ENCODE results near the gene CHAC1. TPM values are rescaled to one million over a fixed set of nuclear protein-coding genes. Genes with fewer than 3 reads are reported as not detected.

Gene CHAC1
- total RNA-seq, 1 experiment from 2014 or later: 11.6 TPM

GRCh38 chr15:40985541-40986330, 32.5 kb downstream of the CHAC1 start:
- Histone ChIP-seq H3K36me3 (ENCODE audit: insufficient read depth, low read length, poor library complexity, severe bottlenecking) (peaks cover 73% of the 10 kb centered on the region), H3K27me3 (replicated peaks; ENCODE audit: insufficient read depth, low read depth, low read length, poor library complexity) (no peaks in the 10 kb centered on the region), H3K4me3 (ENCODE audit: low read depth, low read length, poor library complexity, severe bottlenecking) (no peak overlapping the region), H3K9me3 (ENCODE audit: low read depth, low read length, poor library complexity, severe bottlenecking) (no peaks in the 10 kb centered on the region), H3K27ac (ENCODE audit: low read depth, low read length, poor library complexity, severe bottlenecking) (no peak overlapping the region), H3K4me1 (ENCODE audit: insufficient read depth, low read length, poor library complexity, severe bottlenecking) (peaks cover 1% of the 10 kb centered on the region)
- CTCF ChIA-PET: interaction anchor here (0.7 kb wide), 1 partner anchor 31 kb away, joined by 6 read pairs; no protein-coding TSS in a partner anchor
- intact Hi-C loops (cut with micrococcal nuclease; ENCODE audit: unreplicated experiment): no loop called here
- TF ChIP-seq CTCF (conservative IDR thresholded peaks at IDR 0.05; ENCODE audit: low read depth, low read length) (no peak), EZH2 (IDR thresholded peaks at IDR 0.05; ENCODE audit: borderline replicate concordance, low read depth, low read length, poor library complexity, severe bottlenecking) (no peak)
- no peak for DNase-seq (ENCODE audit: low spot score)
- POLR2A ChIA-PET (ENCODE audit: low non-redundant PET): no interaction called here
- BruUV-seq (replicated peaks): no TSS peak

GRCh38 chr15:40986820-40987219, 33.5 kb downstream of the CHAC1 start:
- H3K27ac ChIP-seq (ENCODE audit: low read depth, low read length, poor library complexity, severe bottlenecking): no peak overlapping the region
- peaks cover 62% of the 10 kb centered on the region for H3K36me3 ChIP-seq (ENCODE audit: insufficient read depth, low read length, poor library complexity, severe bottlenecking)
- intact Hi-C loops (cut with micrococcal nuclease; ENCODE audit: unreplicated experiment): no loop called here
- no TSS peak for BruUV-seq (replicated peaks)
- no peaks in the 10 kb centered on the region for H3K27me3 ChIP-seq (replicated peaks; ENCODE audit: insufficient read depth, low read depth, low read length, poor library complexity)
- TF ChIP-seq EZH2 (IDR thresholded peaks at IDR 0.05; ENCODE audit: borderline replicate concordance, low read depth, low read length, poor library complexity, severe bottlenecking) (no peak), CTCF (conservative IDR thresholded peaks at IDR 0.05; ENCODE audit: low read depth, low read length) (no peak)
- DNase-seq (ENCODE audit: low spot score): no peak
- ChIA-PET POLR2A (ENCODE audit: low non-redundant PET) (no interaction called here), CTCF (interaction anchor here (0.7 kb wide), 1 partner anchor 30 kb away, joined by 6 read pairs; no protein-coding TSS in a partner anchor)
- peaks cover 11% of the 10 kb centered on the region for H3K4me1 ChIP-seq (ENCODE audit: insufficient read depth, low read length, poor library complexity, severe bottlenecking)
- H3K4me3 ChIP-seq (ENCODE audit: low read depth, low read length, poor library complexity, severe bottlenecking): no peak overlapping the region
- no peaks in the 10 kb centered on the region for H3K9me3 ChIP-seq (ENCODE audit: low read depth, low read length, poor library complexity, severe bottlenecking)

- Histone ChIP-seq H3K4me3 (ENCODE audit: low read depth, low read length, poor library complexity, severe bottlenecking) (no peak overlapping the region), H3K9me3 (ENCODE audit: low read depth, low read length, poor library complexity, severe bottlenecking) (no peaks in the 10 kb centered on the region), H3K27ac (ENCODE audit: low read depth, low read length, poor library complexity, severe bottlenecking) (no peak overlapping the region), H3K36me3 (ENCODE audit: insufficient read depth, low read length, poor library complexity, severe bottlenecking) (peaks cover 50% of the 10 kb centered on the region), H3K27me3 (replicated peaks; ENCODE audit: insufficient read depth, low read depth, low read length, poor library complexity) (no peaks in the 10 kb centered on the region), H3K4me1 (ENCODE audit: insufficient read depth, low read length, poor library complexity, severe bottlenecking) (peaks cover 24% of the 10 kb centered on the region)
- ChIA-PET CTCF (interaction anchor here (0.6 kb wide), 1 partner anchor 17 kb away, joined by 4 read pairs; no protein-coding TSS in a partner anchor), POLR2A (ENCODE audit: low non-redundant PET) (no interaction called here)
- intact Hi-C loops (cut with micrococcal nuclease; ENCODE audit: unreplicated experiment): no loop called here
- no peak for DNase-seq (ENCODE audit: low spot score)
- no TSS peak for BruUV-seq (replicated peaks)
- TF ChIP-seq CTCF (conservative IDR thresholded peaks at IDR 0.05; ENCODE audit: low read depth, low read length): no peak
- no peak for TF ChIP-seq EZH2 (IDR thresholded peaks at IDR 0.05; ENCODE audit: borderline replicate concordance, low read depth, low read length, poor library complexity, severe bottlenecking)
These were observed 34.9 kb downstream of the CHAC1 start for GRCh38 chr15:40988156-40988555.
